Osteoblast (primary cell): ENCODE measurements around the gene TMIGD1. TPM values are rescaled to one million over a fixed set of nuclear protein-coding genes. Genes with fewer than 3 reads are reported as not detected.
"Not testable (repeated sequence)": the region's sequence is repeated elsewhere in the genome, so short reads cannot be mapped to it uniquely, and the experiment has no call there.

Experiments used
- DNase-seq: peaks from one replicate; pipeline ENCODE4 v3.0.0; 2011; ENCODE audit warnings: low spot score, mixed read lengths; ENCODE audit not compliant: insufficient read length; ENCODE audit errors: missing footprints
- H2AFZ ChIP-seq: 2 replicates; pipeline ENCODE4 v1.6.0; 2011; ENCODE audit warnings: mild to moderate bottlenecking, low read length
- H3K27ac ChIP-seq: 2 replicates; pipeline ENCODE4 v1.5.1; 2011; ENCODE audit warnings: mild to moderate bottlenecking, low read depth, low read length, moderate library complexity
- H3K27me3 ChIP-seq: 2 replicates; pipeline ENCODE4 v1.6.0; 2012; ENCODE audit warnings: mild to moderate bottlenecking, control low read depth, inconsistent platforms, low read length, moderate library complexity; ENCODE audit not compliant: insufficient read depth
- H3K36me3 ChIP-seq: 2 replicates; pipeline ENCODE4 v1.5.1; 2011; ENCODE audit warnings: mild to moderate bottlenecking, low read length, control low read depth, moderate library complexity; ENCODE audit not compliant: insufficient read depth
- H3K4me1 ChIP-seq: 2 replicates; pipeline ENCODE4 v1.5.1; 2011; ENCODE audit warnings: mild to moderate bottlenecking, low read length, control low read depth, moderate library complexity; ENCODE audit not compliant: insufficient read depth
- H3K4me2 ChIP-seq: 2 replicates; pipeline ENCODE4 v1.6.0; 2011; ENCODE audit warnings: mild to moderate bottlenecking, low read length; ENCODE audit not compliant: insufficient read depth
- H3K4me3 ChIP-seq: fragments of 200-600 bp; sonication (generic); 3 replicates; pipeline ENCODE4 v1.5.1; 2012; ENCODE audit warnings: mild to moderate bottlenecking, low read length, inconsistent platforms; ENCODE audit not compliant: insufficient read depth
- H3K79me2 ChIP-seq: 2 replicates; pipeline ENCODE4 v1.6.0; 2012; ENCODE audit warnings: mild to moderate bottlenecking, low read length, control low read depth, inconsistent platforms; ENCODE audit not compliant: insufficient read depth
- H3K9me3 ChIP-seq: 2 replicates; pipeline ENCODE4 v1.5.1; 2011; ENCODE audit warnings: low read depth, low read length, control low read depth
- H4K20me1 ChIP-seq: 2 replicates; pipeline ENCODE4 v1.6.0; 2012; ENCODE audit warnings: mild to moderate bottlenecking, low read length, control low read depth; ENCODE audit not compliant: insufficient read depth
- CTCF ChIP-seq: IDR thresholded peaks from 2 replicates; pipeline ENCODE4 v1.5.1; 2011; ENCODE audit warnings: mild to moderate bottlenecking, low read depth, low read length, moderate library complexity; ENCODE audit errors: extremely low read depth
- total RNA-seq: library from RNA; depleted of rRNA; stranded (reverse); fragments of >200 nt; gene quantifications from 2 replicates; pipeline ENCODE4 v1.2.3, GENCODE V29; 2012

The TMIGD1 gene
- total RNA-seq, 1 donor = not detected

GRCh38 chr17:30357476-30357875, 23.6 kb upstream of the TMIGD1 start:
- no peak for TF ChIP-seq CTCF
- Histone ChIP-seq H3K9me3 (no peaks in the 10 kb centered on the region), H3K27ac (no peak overlapping the region), H3K27me3 (no peaks in the 10 kb centered on the region), H3K4me1 (no peaks in the 10 kb centered on the region), H4K20me1 (no peaks in the 10 kb centered on the region), H3K4me3 (no peak overlapping the region), H2AFZ (no peak overlapping the region), H3K36me3 (no peaks in the 10 kb centered on the region), H3K4me2 (no peak overlapping the region), H3K79me2 (no peaks in the 10 kb centered on the region)
- DNase-seq = no peak

GRCh38 chr17:30354701-30355100, 20.8 kb upstream of the TMIGD1 start:
- no peak overlapping the region for H3K4me3 ChIP-seq
- no peaks in the 10 kb centered on the region for H3K9me3 ChIP-seq
- no peaks in the 10 kb centered on the region for H3K79me2 ChIP-seq
- no peak for TF ChIP-seq CTCF
- DNase-seq = no peak
- H3K4me1 ChIP-seq = no peaks in the 10 kb centered on the region
- no peak overlapping the region for H3K27ac ChIP-seq
- H4K20me1 ChIP-seq = no peaks in the 10 kb centered on the region
- no peak overlapping the region for H3K4me2 ChIP-seq
- H3K36me3 ChIP-seq = no peaks in the 10 kb centered on the region
- H2AFZ ChIP-seq = no peak overlapping the region
- H3K27me3 ChIP-seq = peaks cover under 1% of the 10 kb centered on the region

- no peak overlapping the region for H3K27ac ChIP-seq
- no peak overlapping the region for H3K4me2 ChIP-seq
- H3K4me1 ChIP-seq = no peaks in the 10 kb centered on the region
- TF ChIP-seq CTCF = no peak
- no peak overlapping the region for H3K4me3 ChIP-seq
- no peaks in the 10 kb centered on the region for H3K9me3 ChIP-seq
- H3K36me3 ChIP-seq = no peaks in the 10 kb centered on the region
- peaks cover 2% of the 10 kb centered on the region for H3K27me3 ChIP-seq
- no peak for DNase-seq
- H4K20me1 ChIP-seq = no peaks in the 10 kb centered on the region
- H2AFZ ChIP-seq = no peak overlapping the region
- no peaks in the 10 kb centered on the region for H3K79me2 ChIP-seq
Measured at GRCh38 chr17:30352240-30352814, 18.5 kb upstream of the TMIGD1 start.

GRCh38 chr17:30351735-30352134, 17.9 kb upstream of the TMIGD1 start:
- H3K4me2 ChIP-seq = no peak overlapping the region
- no peaks in the 10 kb centered on the region for H3K36me3 ChIP-seq
- H4K20me1 ChIP-seq = no peaks in the 10 kb centered on the region
- no peaks in the 10 kb centered on the region for H3K79me2 ChIP-seq
- H3K27ac ChIP-seq = no peak overlapping the region
- H3K27me3 ChIP-seq = peaks cover 6% of the 10 kb centered on the region
- no peaks in the 10 kb centered on the region for H3K4me1 ChIP-seq
- H2AFZ ChIP-seq = no peak overlapping the region
- no peak for DNase-seq
- no peaks in the 10 kb centered on the region for H3K9me3 ChIP-seq
- H3K4me3 ChIP-seq = no peak overlapping the region
- no peak for TF ChIP-seq CTCF

GRCh38 chr17:30351263-30351662, 17.4 kb upstream of the TMIGD1 start:
- not testable (repeated sequence) for H3K27ac ChIP-seq, H2AFZ ChIP-seq, H3K27me3 ChIP-seq, H4K20me1 ChIP-seq, H3K4me2 ChIP-seq, H3K79me2 ChIP-seq, H3K4me1 ChIP-seq, H3K36me3 ChIP-seq, H3K9me3 ChIP-seq, DNase-seq, H3K4me3 ChIP-seq
